ENCODE results near the gene ABLIM2.

GRCh38 chr4:8028368-8028767 is 130.2 kb downstream of the ABLIM2 start:
- TF ChIP-seq CTCF (IDR thresholded peaks at IDR 0.05; ENCODE audit: insufficient read depth, low read length) = no peak
- no peak for TF ChIP-seq REST (IDR thresholded peaks at IDR 0.05; ENCODE audit: insufficient replicate concordance, low read depth)
